Liver (tissue), 3 donors: ENCODE results near the gene UGT1A4.

Source experiments
- FOXA1 ChIP-seq: IDR thresholded peaks from 2 replicates; pipeline ENCODE4 v1.6.1; 2016; ENCODE audit warnings: antibody characterized with exemption
- GABPA ChIP-seq, 2 donors: IDR thresholded peaks in 1 of 2; conservative IDR thresholded peaks in 1 of 2; 2 replicates each; pipeline ENCODE4 v1.6.1; 2016; ENCODE audit warnings: antibody characterized with exemption in 2 of 2, mild to moderate bottlenecking in 1 of 2, moderate library complexity in 1 of 2
- HNF4A ChIP-seq, 2 donors: conservative IDR thresholded peaks; 2 replicates each; pipeline ENCODE4 v1.6.1; 2016; ENCODE audit warnings: antibody characterized with exemption in 2 of 2, mild to moderate bottlenecking in 2 of 2
- JUND ChIP-seq, 2 donors: IDR thresholded peaks; 2 replicates each; pipeline ENCODE4 v1.6.1; 2016; ENCODE audit warnings: antibody characterized with exemption in 2 of 2
- RXRA ChIP-seq, 2 donors: IDR thresholded peaks; 2 replicates each; pipeline ENCODE4 v1.6.1; 2017 to 2018; ENCODE audit warnings: antibody characterized with exemption in 2 of 2, mild to moderate bottlenecking in 1 of 2
- SP1 ChIP-seq: IDR thresholded peaks from 2 replicates; pipeline ENCODE4 v1.6.1; 2018; ENCODE audit warnings: antibody characterized with exemption, mild to moderate bottlenecking
- TAF1 ChIP-seq: conservative IDR thresholded peaks from 2 replicates; pipeline ENCODE4 v1.6.1; 2016; ENCODE audit warnings: antibody characterized with exemption, mild to moderate bottlenecking
- YY1 ChIP-seq: IDR thresholded peaks from 2 replicates; pipeline ENCODE4 v1.6.1; 2016; ENCODE audit warnings: antibody characterized with exemption, mild to moderate bottlenecking
- TF ChIP-seq, protein P1 (sequence below): IDR thresholded peaks from 2 replicates; pipeline ENCODE4 v1.6.1; 2016; ENCODE audit warnings: antibody characterized with exemption
- TF ChIP-seq, protein P2 (sequence below): fragments of 150-350 bp; IDR thresholded peaks from 2 replicates; pipeline ENCODE4 v1.5.1; 2017; ENCODE audit warnings: improper control_type of control experiment, low read depth, low read length; ENCODE audit not compliant: missing input control
- TF ChIP-seq, protein P3 (sequence below): IDR thresholded peaks from 2 replicates; pipeline ENCODE4 v1.6.1; 2016; ENCODE audit warnings: antibody characterized with exemption, mild to moderate bottlenecking
- donor health status: healthy.
- donor health status: healthy.

DNA sequence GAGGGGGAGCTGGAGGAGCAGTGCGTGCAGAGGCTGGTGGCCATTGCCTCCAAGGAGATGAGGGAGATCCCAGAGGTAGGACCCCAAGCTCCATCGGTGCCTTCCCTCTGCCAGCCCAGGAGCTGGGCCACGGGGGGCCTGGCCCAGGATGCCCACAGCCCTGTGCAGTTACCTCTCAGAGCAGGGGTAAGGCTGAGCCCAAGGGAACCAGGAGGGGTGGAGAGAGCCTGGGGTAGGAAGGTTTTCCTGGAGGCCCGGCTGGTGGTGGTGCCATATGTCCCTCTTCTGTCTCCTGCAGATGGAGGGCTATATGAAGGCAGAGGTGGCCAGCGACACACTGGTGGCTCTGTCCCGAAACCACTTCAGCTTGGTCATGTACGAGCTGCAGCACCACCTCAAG lies 71.0 kb downstream of the UGT1A4 start:
- TF ChIP-seq, protein P1, sequence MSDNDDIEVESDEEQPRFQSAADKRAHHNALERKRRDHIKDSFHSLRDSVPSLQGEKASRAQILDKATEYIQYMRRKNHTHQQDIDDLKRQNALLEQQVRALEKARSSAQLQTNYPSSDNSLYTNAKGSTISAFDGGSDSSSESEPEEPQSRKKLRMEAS = no peak
- TF ChIP-seq TAF1 = no peak
- TF ChIP-seq HNF4A (conservative IDR thresholded peaks at IDR 0.05) = no peak
- TF ChIP-seq, protein P2, sequence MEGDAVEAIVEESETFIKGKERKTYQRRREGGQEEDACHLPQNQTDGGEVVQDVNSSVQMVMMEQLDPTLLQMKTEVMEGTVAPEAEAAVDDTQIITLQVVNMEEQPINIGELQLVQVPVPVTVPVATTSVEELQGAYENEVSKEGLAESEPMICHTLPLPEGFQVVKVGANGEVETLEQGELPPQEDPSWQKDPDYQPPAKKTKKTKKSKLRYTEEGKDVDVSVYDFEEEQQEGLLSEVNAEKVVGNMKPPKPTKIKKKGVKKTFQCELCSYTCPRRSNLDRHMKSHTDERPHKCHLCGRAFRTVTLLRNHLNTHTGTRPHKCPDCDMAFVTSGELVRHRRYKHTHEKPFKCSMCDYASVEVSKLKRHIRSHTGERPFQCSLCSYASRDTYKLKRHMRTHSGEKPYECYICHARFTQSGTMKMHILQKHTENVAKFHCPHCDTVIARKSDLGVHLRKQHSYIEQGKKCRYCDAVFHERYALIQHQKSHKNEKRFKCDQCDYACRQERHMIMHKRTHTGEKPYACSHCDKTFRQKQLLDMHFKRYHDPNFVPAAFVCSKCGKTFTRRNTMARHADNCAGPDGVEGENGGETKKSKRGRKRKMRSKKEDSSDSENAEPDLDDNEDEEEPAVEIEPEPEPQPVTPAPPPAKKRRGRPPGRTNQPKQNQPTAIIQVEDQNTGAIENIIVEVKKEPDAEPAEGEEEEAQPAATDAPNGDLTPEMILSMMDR = no peak
- TF ChIP-seq YY1 = no peak
- TF ChIP-seq FOXA1 = no peak
- TF ChIP-seq SP1 = no peak
- TF ChIP-seq, protein P3, sequence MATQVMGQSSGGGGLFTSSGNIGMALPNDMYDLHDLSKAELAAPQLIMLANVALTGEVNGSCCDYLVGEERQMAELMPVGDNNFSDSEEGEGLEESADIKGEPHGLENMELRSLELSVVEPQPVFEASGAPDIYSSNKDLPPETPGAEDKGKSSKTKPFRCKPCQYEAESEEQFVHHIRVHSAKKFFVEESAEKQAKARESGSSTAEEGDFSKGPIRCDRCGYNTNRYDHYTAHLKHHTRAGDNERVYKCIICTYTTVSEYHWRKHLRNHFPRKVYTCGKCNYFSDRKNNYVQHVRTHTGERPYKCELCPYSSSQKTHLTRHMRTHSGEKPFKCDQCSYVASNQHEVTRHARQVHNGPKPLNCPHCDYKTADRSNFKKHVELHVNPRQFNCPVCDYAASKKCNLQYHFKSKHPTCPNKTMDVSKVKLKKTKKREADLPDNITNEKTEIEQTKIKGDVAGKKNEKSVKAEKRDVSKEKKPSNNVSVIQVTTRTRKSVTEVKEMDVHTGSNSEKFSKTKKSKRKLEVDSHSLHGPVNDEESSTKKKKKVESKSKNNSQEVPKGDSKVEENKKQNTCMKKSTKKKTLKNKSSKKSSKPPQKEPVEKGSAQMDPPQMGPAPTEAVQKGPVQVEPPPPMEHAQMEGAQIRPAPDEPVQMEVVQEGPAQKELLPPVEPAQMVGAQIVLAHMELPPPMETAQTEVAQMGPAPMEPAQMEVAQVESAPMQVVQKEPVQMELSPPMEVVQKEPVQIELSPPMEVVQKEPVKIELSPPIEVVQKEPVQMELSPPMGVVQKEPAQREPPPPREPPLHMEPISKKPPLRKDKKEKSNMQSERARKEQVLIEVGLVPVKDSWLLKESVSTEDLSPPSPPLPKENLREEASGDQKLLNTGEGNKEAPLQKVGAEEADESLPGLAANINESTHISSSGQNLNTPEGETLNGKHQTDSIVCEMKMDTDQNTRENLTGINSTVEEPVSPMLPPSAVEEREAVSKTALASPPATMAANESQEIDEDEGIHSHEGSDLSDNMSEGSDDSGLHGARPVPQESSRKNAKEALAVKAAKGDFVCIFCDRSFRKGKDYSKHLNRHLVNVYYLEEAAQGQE = no peak
- no peak for TF ChIP-seq RXRA (IDR thresholded peaks at IDR 0.05)
- TF ChIP-seq GABPA (IDR thresholded peaks at IDR 0.05 in 1 of 2, conservative IDR thresholded peaks at IDR 0.05 in 1 of 2) = no peak
- TF ChIP-seq JUND (IDR thresholded peaks at IDR 0.05) = no peak
